ENCODE measurements around the gene SBF1.

DNA sequence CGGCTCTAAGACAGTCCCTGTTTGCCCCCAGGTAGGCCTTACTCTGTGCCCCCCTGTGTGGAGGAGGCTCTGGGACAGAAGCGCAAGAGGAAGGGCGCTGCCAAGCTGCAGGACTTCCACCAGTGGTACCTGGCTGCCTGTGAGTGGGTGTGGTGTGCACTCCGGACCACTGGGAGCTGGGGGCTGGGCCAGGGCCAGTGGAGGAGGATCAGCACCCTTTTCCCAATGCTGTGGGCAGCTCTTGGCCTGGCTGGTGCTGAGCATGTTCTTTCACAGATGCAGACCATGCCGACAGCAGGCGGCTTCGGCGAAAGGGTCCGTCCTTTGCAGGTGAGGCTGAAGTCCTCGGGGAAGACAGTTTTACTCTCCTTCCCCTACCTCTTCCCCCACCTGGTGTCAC is 46.9 kb upstream of the SBF1 start:
- TF ChIP-seq, protein P1, sequence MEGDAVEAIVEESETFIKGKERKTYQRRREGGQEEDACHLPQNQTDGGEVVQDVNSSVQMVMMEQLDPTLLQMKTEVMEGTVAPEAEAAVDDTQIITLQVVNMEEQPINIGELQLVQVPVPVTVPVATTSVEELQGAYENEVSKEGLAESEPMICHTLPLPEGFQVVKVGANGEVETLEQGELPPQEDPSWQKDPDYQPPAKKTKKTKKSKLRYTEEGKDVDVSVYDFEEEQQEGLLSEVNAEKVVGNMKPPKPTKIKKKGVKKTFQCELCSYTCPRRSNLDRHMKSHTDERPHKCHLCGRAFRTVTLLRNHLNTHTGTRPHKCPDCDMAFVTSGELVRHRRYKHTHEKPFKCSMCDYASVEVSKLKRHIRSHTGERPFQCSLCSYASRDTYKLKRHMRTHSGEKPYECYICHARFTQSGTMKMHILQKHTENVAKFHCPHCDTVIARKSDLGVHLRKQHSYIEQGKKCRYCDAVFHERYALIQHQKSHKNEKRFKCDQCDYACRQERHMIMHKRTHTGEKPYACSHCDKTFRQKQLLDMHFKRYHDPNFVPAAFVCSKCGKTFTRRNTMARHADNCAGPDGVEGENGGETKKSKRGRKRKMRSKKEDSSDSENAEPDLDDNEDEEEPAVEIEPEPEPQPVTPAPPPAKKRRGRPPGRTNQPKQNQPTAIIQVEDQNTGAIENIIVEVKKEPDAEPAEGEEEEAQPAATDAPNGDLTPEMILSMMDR (IDR thresholded peaks at IDR 0.05) = no peak
- no peak for TF ChIP-seq ZFX (IDR thresholded peaks at IDR 0.05; ENCODE audit: borderline replicate concordance)

All from 22Rv1 (cell line).